Immature natural killer cell (primary cell): ENCODE measurements around the gene WTAP. TPM values are rescaled to one million over a fixed set of nuclear protein-coding genes. Genes with fewer than 3 reads are reported as not detected.
"Not testable (repeated sequence)": the region's sequence is repeated elsewhere in the genome, so short reads cannot be mapped to it uniquely, and the experiment has no call there.

Experiments
- DNase-seq, 3 donors: peaks; one replicate each; pipeline ENCODE4 v3.0.0; 2022; ENCODE audit warnings: mixed read lengths in 1 of 3
- H3K27ac Mint-ChIP-seq, 6 donors: one replicate each; pipeline ENCODE4 v1.8.0; 2020; ENCODE audit warnings: mixed read lengths in 6 of 6, mild to moderate bottlenecking in 5 of 6, inconsistent platforms in 4 of 6, moderate library complexity in 3 of 6
- H3K27me3 Mint-ChIP-seq, 3 donors: one replicate each; pipeline ENCODE4 v1.8.0; 2020 to 2021; ENCODE audit warnings: low read depth in 3 of 3, mild to moderate bottlenecking in 3 of 3, mixed read lengths in 3 of 3, moderate library complexity in 3 of 3, inconsistent platforms in 1 of 3
- H3K36me3 Mint-ChIP-seq, 3 donors: one replicate each; pipeline ENCODE4 v1.8.0; 2020; ENCODE audit warnings: mixed read lengths in 3 of 3, inconsistent platforms in 2 of 3, mild to moderate bottlenecking in 2 of 3
- H3K4me1 Mint-ChIP-seq, 2 donors: one replicate each; pipeline ENCODE4 v1.8.0; 2020; ENCODE audit warnings: inconsistent platforms in 2 of 2, mild to moderate bottlenecking in 2 of 2, mixed read lengths in 2 of 2, moderate library complexity in 1 of 2
- H3K4me3 Mint-ChIP-seq, 5 donors: one replicate each; pipeline ENCODE4 v1.8.0; 2020; ENCODE audit warnings: mild to moderate bottlenecking in 5 of 5, mixed read lengths in 5 of 5, inconsistent platforms in 3 of 5, moderate library complexity in 3 of 5
- H3K9me3 Mint-ChIP-seq, 6 donors: one replicate each; pipeline ENCODE4 v1.8.0; 2020; ENCODE audit warnings: mild to moderate bottlenecking in 6 of 6, mixed read lengths in 6 of 6, inconsistent platforms in 4 of 6, moderate library complexity in 3 of 6
- polyA plus RNA-seq, 3 donors: library from polyadenylated mRNA; unstranded; fragments of 300-500 nt; fragmentation: Illumina TruSeq; gene quantifications; one replicate each; pipeline ENCODE4 v1.2.3, GENCODE V29; 2021

The WTAP gene
- polyA plus RNA-seq, 3 donors from 2014 or later: 145 to 169 (median 150) TPM

- no peak overlapping the region for H3K4me3 Mint-ChIP-seq
These were observed 38.9 kb upstream of the WTAP start for GRCh38 chr6:159688266-159688905.

DNA sequence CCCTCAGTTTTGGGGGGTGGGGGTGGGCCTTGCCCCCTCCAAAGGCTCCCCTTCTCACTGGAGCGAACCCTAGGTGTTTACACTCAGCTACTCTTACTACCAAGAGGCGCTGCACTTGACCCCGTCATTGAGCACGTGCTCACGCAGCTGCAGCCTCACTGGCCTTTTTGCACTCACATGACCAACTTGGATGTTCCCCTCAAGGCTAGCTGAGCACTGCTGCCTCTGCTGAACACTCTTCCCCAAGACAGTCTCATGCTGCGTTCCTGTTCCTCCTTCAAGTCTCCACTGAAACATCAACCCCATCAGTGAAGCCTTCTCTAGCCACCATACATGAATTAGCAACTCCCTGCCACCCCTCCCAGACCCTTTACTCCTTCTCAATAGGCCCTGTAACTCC lies 38.3 kb upstream of the WTAP start:
- Mint-ChIP-seq H3K4me3 (no peak overlapping the region), H3K27me3 (peaks cover 0 to 5% (median 4%) of the 10 kb centered on the region in 3 donors), H3K27ac (peak overlapping the region in 1 of 6 donors; percentile 30), H3K9me3 (no peaks in the 10 kb centered on the region), H3K36me3 (peaks cover 22 to 34% (median 31%) of the 10 kb centered on the region in 3 donors), H3K4me1 (peaks cover 26 to 34% of the 10 kb centered on the region in 2 donors)
- no peak for DNase-seq

More at GRCh38 chr6:159688266-159688905, 38.9 kb upstream of the WTAP start:
- DNase-seq: no peak
- no peaks in the 10 kb centered on the region for H3K9me3 Mint-ChIP-seq
- H3K27me3 Mint-ChIP-seq: peaks cover 0 to 5% (median 4%) of the 10 kb centered on the region in 3 donors
- H3K36me3 Mint-ChIP-seq: peaks cover 22 to 40% (median 36%) of the 10 kb centered on the region in 3 donors
- peak overlapping the region in 1 of 6 donors; percentile 22 for H3K27ac Mint-ChIP-seq
- H3K4me1 Mint-ChIP-seq: peaks cover 22 to 29% of the 10 kb centered on the region in 2 donors

GRCh38 chr6:159690135-159690534 lies 37.2 kb upstream of the WTAP start:
- not testable (repeated sequence) for H3K27ac Mint-ChIP-seq, DNase-seq, H3K4me3 Mint-ChIP-seq, H3K27me3 Mint-ChIP-seq, H3K9me3 Mint-ChIP-seq
- Mint-ChIP-seq H3K4me1 (peaks cover 32 to 39% of the 10 kb centered on the region in 2 donors), H3K36me3 (peaks cover 22 to 30% (median 25%) of the 10 kb centered on the region in 3 donors)

DNA sequence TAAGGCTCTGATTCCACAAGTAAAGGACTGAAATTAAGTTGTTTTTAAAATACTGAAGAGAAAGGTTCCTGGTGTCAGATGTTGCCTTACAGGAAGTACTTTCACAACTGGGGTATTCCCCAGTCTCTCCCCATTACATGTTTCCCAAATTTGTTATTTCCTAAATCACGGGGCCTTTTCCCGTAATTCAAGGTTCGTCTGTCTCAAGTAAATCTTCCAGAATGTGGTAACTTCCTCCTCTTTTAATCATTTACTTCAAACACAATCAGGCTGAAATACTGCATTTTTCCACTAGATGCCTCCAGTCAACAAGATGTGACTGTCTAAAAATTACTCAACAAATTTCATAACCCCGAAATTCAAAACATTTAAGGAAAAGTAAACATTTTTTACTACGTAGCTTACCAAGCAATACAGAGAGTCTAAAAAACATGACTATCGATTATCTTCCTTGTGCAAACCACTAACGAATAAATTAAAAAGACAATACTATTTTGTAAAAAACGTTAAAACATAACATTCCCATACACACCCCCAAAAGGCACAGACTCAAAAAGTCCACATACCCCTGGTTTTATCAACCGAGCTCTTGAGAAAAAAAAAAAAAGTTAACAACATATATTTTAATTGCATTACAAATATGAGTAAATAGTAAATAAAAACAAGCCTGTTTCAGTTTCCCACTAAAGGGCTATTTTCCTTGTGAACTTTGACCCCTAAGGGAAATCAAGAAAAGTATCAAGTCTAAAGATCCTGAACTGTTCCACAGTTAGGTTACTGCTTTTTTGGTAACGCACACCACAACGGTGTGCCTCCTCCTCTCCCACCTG lies 36.0 kb upstream of the WTAP start:
- peaks cover 32 to 34% of the 10 kb centered on the region in 2 donors for H3K4me1 Mint-ChIP-seq
- peak overlapping the region; percentile 63 to 91 (median 88) for H3K27ac Mint-ChIP-seq
- peak; percentile 39 to 51 (median 40) for DNase-seq
- H3K4me3 Mint-ChIP-seq: peak overlapping the region; percentile 89 to 95 (median 93)
- H3K27me3 Mint-ChIP-seq: peaks cover 0 to 10% (median 4%) of the 10 kb centered on the region in 3 donors
- no peaks in the 10 kb centered on the region for H3K9me3 Mint-ChIP-seq
- H3K36me3 Mint-ChIP-seq: peaks cover 18 to 23% (median 19%) of the 10 kb centered on the region in 3 donors

- peak overlapping the region; percentile 89 to 95 (median 93) for H3K4me3 Mint-ChIP-seq
- peaks cover 30% of the 10 kb centered on the region in 2 donors for H3K4me1 Mint-ChIP-seq
- peak overlapping the region; percentile 83 to 93 (median 90) for H3K27ac Mint-ChIP-seq
- peaks cover 0 to 10% (median 4%) of the 10 kb centered on the region in 3 donors for H3K27me3 Mint-ChIP-seq
- DNase-seq: no peak
- H3K9me3 Mint-ChIP-seq: no peaks in the 10 kb centered on the region
- peaks cover 15 to 19% (median 15%) of the 10 kb centered on the region in 3 donors for H3K36me3 Mint-ChIP-seq
These were observed 35.4 kb upstream of the WTAP start for GRCh38 chr6:159691963-159692287.

- Mint-ChIP-seq H3K4me3 (peak overlapping the region; percentile 89 to 95 (median 93)), H3K9me3 (no peaks in the 10 kb centered on the region), H3K4me1 (peaks cover 29 to 30% of the 10 kb centered on the region in 2 donors), H3K27ac (peak overlapping the region; percentile 83 to 93 (median 91)), H3K36me3 (peaks cover 13 to 17% (median 14%) of the 10 kb centered on the region in 3 donors), H3K27me3 (peaks cover 0 to 10% (median 4%) of the 10 kb centered on the region in 3 donors)
- peak; percentile 40 to 48 (median 46) for DNase-seq
These were observed 34.8 kb upstream of the WTAP start for GRCh38 chr6:159692303-159693127.

DNA sequence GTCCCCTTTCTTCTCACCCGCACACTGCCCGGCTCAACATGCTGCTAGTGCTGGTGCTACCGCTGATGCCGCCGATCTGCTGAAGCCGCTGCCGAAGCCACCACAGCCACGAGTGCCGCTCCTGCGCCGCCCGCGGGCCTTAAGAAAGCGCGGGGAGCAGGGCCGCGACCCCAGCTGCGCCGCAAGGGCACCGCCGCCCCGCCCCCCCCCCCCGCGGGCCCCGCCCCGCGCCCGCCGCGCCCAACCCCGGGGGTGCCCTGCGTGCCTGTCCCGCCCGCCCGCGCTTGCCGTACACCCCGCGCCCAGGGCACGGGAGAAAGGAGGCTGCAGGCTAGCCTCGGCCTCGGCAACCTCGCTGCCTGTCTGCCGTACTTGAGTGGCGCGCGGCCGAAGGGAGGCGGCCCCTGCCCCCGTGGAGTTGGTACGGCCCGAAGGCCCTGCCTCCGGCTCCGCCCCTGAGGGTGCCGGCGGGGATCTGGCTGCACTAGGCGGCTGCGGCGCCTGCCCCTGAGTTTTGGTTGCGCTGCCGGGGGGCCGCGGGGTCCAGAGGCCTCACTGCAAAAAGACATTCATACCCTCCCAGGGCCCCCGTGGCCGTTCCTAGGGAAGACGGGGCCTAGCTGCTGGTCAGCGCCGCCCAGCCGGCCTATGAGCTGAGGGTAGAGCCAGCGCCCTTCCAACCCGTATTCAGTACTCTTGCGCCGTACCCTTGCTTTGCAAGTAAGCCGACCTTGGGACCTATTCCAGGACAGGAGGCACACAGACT lies 34.0 kb upstream of the WTAP start, which contains the start of gene SOD2:
Gene SOD2, minus strand, starts transcription at position 114 of the 766 bp plus-strand sequence. Its CDS starts 74 bp downstream, at position 40.
- peaks cover 8 to 13% (median 12%) of the 10 kb centered on the region in 3 donors for H3K36me3 Mint-ChIP-seq
- H3K4me1 Mint-ChIP-seq: peaks cover 29 to 30% of the 10 kb centered on the region in 2 donors
- peak within 1 kb of the TSS; percentile 83 to 94 (median 93) for H3K27ac Mint-ChIP-seq
- no peaks in the 10 kb centered on the region for H3K9me3 Mint-ChIP-seq
- H3K4me3 Mint-ChIP-seq: peak within 1 kb of the TSS; percentile 90 to 95 (median 93)
- H3K27me3 Mint-ChIP-seq: peaks cover 0 to 10% (median 4%) of the 10 kb centered on the region in 3 donors
- peak; percentile 84 to 85 (median 84) for DNase-seq

DNA sequence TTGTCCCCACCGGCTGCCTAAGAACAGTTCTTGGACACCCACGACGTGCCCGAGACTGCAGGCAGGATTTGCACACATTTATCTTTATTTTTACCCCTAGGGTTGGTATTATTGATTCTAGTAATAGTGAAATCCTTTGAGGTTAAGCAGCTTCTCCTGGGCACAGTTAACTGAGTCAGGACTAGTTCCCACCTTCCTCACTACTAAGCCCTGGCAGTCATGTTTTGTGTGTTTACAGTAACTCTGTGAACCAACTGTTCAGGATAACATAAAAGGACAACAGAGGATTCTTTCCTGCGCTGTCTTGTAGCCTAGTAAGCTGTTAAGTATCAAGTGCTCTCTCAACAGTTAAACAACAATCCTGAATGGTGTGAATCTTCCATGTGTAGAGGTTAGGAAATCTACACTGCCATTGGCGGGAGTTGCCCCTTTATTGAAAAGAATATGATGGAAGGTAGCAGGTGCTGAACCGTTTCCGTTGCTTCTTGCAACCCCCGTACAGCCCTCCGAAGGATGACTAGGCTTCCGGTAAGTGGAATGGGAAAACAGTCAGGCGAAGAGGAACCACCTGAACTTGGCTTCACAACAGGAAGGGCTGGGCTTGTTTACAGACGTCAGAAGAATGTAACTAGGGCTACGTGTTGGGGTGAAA lies 33.3 kb upstream of the WTAP start:
- H3K4me1 Mint-ChIP-seq: peaks cover 27 to 29% of the 10 kb centered on the region in 2 donors
- peaks cover 0 to 10% (median 4%) of the 10 kb centered on the region in 3 donors for H3K27me3 Mint-ChIP-seq
- peak overlapping the region; percentile 83 to 94 (median 92) for H3K27ac Mint-ChIP-seq
- no peaks in the 10 kb centered on the region for H3K9me3 Mint-ChIP-seq
- DNase-seq: no peak
- peak overlapping the region; percentile 90 to 95 (median 93) for H3K4me3 Mint-ChIP-seq
- peaks cover 6 to 8% (median 7%) of the 10 kb centered on the region in 3 donors for H3K36me3 Mint-ChIP-seq

GRCh38 chr6:159695984-159696383 lies 31.3 kb upstream of the WTAP start:
- Mint-ChIP-seq H3K36me3 (peaks cover 3 to 8% (median 4%) of the 10 kb centered on the region in 3 donors), H3K4me3 (no peak overlapping the region), H3K27ac (no peak overlapping the region), H3K4me1 (peaks cover 26 to 27% of the 10 kb centered on the region in 2 donors), H3K27me3 (peaks cover 2 to 10% (median 4%) of the 10 kb centered on the region in 3 donors), H3K9me3 (no peaks in the 10 kb centered on the region)
- no peak for DNase-seq

DNA sequence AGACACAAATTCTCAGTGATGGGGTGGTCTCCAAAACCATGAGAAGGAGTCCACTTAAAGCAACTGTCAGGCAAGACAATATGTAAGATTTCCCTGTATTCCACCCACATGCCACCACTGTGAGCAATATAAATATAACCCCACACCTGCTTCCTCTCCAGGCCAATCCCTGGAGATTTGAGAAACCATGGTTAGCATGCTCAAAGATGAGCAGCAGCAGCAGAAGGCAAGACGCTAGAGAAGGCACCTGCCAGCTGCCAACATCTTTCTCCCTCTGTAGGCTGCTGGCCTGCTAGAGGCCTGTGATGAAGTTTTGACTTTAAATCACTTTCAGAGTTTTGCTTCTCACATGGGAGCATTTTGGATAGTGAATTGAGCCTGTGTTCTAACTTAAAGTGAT lies 26.3 kb upstream of the WTAP start:
- Mint-ChIP-seq H3K36me3 (peaks cover 0 to 4% (median 3%) of the 10 kb centered on the region in 3 donors), H3K27ac (no peak overlapping the region), H3K4me1 (no peaks in the 10 kb centered on the region), H3K27me3 (peaks cover 0 to 2% (median 0%) of the 10 kb centered on the region in 3 donors), H3K9me3 (peaks cover 0 to 2% (median 0%) of the 10 kb centered on the region in 6 donors), H3K4me3 (no peak overlapping the region)
- DNase-seq: no peak

GRCh38 chr6:159701413-159701999 lies 25.8 kb upstream of the WTAP start:
- no peak overlapping the region for H3K27ac Mint-ChIP-seq
- no peak overlapping the region for H3K4me3 Mint-ChIP-seq
- no peaks in the 10 kb centered on the region for H3K4me1 Mint-ChIP-seq
- no peak for DNase-seq
- H3K36me3 Mint-ChIP-seq: peaks cover 0 to 4% (median 3%) of the 10 kb centered on the region in 3 donors
- H3K9me3 Mint-ChIP-seq: peaks cover 0 to 2% (median 0%) of the 10 kb centered on the region in 6 donors
- H3K27me3 Mint-ChIP-seq: peaks cover 0 to 2% (median 0%) of the 10 kb centered on the region in 3 donors

- H3K9me3 Mint-ChIP-seq, DNase-seq, H3K36me3 Mint-ChIP-seq, H3K4me3 Mint-ChIP-seq, H3K27ac Mint-ChIP-seq, H3K4me1 Mint-ChIP-seq, H3K27me3 Mint-ChIP-seq: not testable (repeated sequence)
These were observed 16.7 kb upstream of the WTAP start for GRCh38 chr6:159710603-159711002.
